Renal pelvis (tissue), 4 donors: ENCODE measurements around the gene PDE4DIP. TPM values are rescaled to one million over a fixed set of nuclear protein-coding genes. Genes with fewer than 3 reads are reported as not detected.
"Not testable (repeated sequence)": the region's sequence is repeated elsewhere in the genome, so short reads cannot be mapped to it uniquely, and the experiment has no call there.

Experiments used
- DNase-seq: peaks from one replicate; pipeline ENCODE4 v3.0.0-alpha.2; 2013
- polyA plus RNA-seq, 3 donors: library from polyadenylated mRNA; unstranded; fragments of 120-200 nt; gene quantifications; one replicate each; pipeline ENCODE4 v1.2.1, GENCODE V29; 2013; ENCODE audit not compliant: insufficient read length in 3 of 3

Gene PDE4DIP
- polyA plus RNA-seq, 3 donors, result 107 to 125 (median 122) TPM

DNA sequence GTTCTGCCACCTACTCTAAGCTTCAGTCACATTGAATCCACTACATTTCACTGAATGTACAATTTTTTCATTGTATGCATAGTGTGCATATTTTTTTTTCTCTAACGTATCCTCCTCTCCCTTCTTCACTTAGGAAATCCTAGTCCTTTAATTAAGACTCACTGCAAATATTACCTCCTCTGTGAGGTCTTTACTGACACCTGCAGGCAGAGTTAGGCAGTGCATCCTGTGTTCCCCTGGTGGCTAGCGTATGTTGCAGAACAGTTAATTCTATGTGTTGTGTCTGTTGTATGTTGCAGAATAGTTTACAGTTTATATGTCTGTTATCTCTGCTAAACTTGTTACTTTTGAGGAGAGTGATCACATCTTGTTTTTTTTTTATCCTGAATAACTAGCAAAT, 121.9 kb downstream of the PDE4DIP start:
- not testable (repeated sequence) for DNase-seq

DNA sequence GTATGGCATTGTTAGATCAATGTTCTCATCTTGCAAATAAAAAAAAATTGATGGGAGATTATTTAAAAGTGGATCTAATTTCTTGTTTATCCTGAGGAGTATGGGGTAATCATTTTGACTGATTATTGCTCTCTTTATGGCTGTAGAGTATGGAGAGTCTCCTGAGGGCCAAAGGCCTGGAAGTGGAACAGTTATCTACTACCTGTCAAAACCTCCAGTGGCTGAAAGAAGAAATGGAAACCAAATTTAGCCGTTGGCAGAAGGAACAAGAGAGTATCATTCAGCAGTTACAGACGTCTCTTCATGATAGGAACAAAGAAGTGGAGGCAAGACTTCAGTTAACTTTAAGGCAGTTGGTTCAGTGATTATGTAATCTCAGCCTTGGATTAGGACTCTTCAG, 123.4 kb downstream of the PDE4DIP start:
- not testable (repeated sequence) for DNase-seq

DNA sequence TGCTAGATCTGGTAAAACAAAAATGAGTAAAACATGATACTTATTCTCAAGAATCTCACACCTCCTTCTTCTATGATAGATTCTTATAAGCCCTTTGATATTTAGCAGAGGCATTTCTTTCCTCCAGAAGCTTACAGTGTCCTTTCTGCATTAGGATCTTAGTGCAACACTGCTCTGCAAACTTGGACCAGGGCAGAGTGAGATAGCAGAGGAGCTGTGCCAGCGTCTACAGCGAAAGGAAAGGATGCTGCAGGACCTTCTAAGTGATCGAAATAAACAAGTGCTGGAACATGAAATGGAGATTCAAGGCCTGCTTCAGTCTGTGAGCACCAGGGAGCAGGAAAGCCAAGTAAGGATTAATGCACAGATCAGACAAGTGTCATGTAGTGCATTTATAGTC, 124.5 kb downstream of the PDE4DIP start:
- DNase-seq, result not testable (repeated sequence)

- DNase-seq, result not testable (repeated sequence)
Measured at GRCh38 chr1:148969126-148969525, 124.9 kb downstream of the PDE4DIP start.

DNA sequence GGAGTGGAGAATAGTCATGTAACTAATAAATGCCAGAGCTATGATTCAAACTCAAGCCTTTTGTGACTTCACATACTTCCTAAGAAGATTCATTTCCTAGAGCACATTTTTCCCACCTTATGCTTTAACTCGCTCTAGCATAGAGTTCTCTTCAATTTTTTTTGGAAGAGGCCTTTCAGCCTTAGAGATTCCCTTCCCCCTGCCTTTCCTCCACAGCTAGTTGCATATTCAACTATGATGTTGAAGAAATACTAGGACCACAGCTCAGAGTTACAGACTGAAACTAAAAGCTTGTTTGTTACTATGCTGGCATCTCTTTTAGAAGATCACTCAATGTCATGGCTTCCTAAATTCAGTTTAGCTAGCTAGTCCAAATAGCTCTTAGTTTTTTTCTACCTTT, 131.2 kb downstream of the PDE4DIP start:
- not testable (repeated sequence) for DNase-seq

DNA sequence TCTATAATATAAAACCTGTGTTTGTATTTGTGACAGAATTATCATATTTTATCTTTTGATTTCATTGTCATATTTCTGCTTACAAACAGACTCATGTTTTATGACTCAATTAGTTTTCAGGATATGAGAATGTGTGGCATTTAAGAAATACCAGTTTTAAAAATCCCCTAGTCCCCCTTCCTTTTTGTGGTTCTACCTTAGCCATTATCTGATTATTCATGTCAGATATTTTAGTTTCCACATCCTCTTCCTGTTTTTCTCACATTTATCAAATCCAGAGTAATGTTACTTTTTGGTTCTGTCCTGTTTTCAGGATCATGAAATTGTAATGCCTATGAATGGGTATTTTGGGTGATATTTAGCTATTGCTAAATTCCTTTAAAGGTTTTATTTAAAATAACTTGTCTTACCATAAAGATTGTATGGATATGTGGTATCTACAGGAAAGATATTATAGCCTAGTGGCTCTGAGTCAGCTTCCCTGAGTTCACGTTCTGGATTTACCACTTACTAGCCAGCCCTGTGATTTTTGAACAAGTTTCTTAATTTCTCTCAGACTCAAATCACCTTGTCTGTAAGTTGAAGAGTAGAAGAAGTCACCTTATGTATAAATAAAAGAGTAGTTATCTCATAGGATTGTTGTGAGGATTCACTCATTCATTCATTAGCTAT, 131.8 kb downstream of the PDE4DIP start:
- DNase-seq, result not testable (repeated sequence)

DNA sequence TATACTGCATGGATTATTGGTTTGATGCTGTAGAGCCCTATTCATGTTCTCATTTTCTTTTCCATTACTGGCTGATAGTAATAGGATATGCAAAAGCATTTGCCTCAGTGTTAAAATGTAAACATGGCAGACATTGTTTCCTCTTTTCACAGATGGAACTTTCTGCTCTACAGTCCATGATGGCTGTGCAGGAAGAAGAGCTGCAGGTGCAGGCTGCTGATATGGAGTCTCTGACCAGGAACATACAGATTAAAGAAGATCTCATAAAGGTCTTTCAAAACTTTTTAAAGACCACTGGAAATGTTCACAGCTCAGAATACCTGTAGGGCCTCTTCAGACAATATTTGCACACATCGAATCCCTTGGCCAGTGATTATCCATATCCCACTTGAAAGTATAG, 133.6 kb downstream of the PDE4DIP start:
- DNase-seq, result not testable (repeated sequence)

- DNase-seq, result not testable (repeated sequence)
Measured at GRCh38 chr1:148989378-148989777, 145.2 kb downstream of the PDE4DIP start.

DNA sequence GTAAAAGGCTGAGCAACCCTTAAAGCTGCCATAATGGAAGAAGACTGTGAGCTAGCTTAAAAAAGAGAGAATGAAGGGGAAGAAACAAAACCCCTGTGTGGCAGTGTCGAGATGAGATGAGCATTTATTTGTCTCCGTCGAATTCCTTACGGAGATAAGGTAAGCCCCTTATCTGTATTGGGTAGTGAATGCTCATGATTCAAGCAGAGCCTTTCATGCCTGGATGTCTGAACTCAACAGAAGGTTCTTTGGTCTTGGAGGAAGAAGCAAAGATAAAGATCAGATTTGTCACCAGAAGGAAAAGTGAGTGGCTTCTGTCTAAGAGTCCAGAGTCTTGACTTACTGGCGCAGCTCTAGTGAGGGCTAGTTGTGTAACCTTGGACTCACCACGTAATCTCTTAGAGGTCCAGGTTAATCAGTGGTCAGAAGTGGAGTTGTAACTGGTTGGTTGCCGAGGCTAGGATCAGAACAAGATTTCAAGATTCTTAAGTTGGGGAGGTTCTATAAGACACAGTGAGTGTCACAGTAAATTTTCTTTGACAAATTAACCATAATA, 146.1 kb downstream of the PDE4DIP start:
- DNase-seq, result not testable (repeated sequence)

GRCh38 chr1:148991818-148992217, 147.6 kb downstream of the PDE4DIP start:
- not testable (repeated sequence) for DNase-seq

DNA sequence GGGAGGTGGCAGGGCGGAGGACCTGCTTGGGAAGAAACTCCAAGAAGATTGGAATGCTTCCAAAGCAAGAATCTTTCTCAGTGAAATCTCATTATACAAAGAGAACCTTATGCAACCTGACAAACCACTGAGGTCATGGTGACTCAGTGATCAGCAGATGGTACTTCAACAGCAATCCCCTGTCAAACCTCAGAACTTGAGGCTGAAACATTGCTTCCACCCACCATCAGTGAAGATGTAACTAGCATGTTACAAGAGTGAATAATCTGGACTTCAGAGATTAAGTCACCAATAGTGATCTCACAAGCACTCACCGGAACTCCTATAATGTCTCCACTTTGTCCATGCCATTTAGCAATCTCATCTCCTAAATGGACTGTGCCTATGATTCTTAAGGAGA, 148.1 kb downstream of the PDE4DIP start:
- not testable (repeated sequence) for DNase-seq

DNA sequence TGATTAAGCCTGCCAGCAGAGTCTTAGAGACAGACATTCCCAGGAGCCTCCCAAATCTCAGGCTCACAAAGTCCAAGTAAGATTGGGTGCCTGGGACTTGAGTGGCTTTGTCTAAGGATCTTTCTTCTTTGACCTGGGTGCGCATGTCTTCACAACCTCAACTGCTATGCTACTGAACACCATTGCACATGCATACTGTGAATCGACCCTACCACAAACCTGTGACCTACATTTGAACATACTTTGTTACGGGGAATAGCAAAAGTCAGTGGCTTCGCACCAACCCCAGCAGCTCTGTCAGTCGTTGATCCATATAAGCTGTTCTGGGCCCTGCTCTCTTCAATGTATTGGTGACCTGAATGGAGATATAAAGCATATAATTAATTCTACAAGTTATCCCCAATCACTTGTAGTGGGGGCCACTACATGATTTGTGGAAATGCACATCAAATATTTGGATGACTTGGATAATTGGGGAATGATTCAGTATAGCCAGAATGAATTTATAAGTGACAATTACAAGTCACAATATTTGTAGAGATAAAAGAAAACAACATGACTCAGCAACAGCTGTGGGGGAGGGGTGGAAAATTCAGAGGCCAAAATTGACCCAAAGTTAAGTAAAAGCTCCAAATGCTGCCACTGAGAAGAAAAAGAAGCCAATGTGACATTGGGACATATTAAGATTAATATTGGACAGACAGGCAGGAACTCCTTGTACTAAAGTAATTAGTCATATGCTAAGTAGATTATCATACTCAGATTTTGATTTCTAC, 152.4 kb downstream of the PDE4DIP start:
- not testable (repeated sequence) for DNase-seq

GRCh38 chr1:148997405-148997804, 153.2 kb downstream of the PDE4DIP start:
- DNase-seq, result not testable (repeated sequence)

DNA sequence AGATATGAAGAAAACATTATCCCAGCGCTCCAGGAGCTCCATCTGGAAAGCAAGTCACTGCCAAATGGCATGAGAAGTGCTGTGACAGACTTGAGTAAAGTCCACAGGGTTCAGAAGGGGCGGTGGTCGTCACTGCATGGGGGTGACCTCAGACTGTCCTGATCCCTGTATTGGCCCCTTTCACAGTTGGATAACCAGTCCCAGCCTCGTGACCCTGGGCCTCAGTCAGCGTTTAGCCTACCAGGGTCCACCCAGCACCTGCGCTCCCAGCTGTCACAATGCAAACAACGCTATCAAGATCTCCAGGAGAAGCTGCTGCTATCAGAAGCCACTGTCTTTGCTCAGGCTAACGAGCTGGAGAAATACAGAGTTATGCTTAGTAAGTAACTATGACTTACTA, 158.4 kb downstream of the PDE4DIP start:
- not testable (repeated sequence) for DNase-seq

- DNase-seq, result not testable (repeated sequence)
Measured at GRCh38 chr1:149008326-149008725, 164.1 kb downstream of the PDE4DIP start.

- DNase-seq, result not testable (repeated sequence)
Measured at GRCh38 chr1:149008769-149009168, 164.5 kb downstream of the PDE4DIP start.

DNA sequence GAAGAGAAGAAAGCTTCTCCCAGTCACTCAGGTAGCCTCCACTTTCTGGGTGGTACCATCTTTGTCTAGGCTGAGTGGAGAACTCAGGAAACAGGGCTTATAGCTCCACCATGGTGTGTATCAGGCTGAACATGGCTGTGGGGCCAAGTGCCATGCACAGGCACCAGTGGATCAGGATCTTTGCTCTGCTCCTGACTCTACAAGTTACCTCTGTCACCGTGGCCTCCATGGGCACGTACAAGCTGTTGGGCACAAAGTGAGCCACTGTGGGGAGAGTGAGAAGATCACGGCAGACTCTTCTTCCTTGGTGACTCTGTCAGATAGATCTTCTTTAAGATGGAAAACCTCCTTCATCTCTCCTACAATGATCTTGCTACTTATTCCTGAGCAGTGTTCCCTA, 165.5 kb downstream of the PDE4DIP start:
- DNase-seq, result not testable (repeated sequence)

- not testable (repeated sequence) for DNase-seq
Measured at GRCh38 chr1:149012599-149012998, 168.4 kb downstream of the PDE4DIP start.

GRCh38 chr1:149013513-149013912, 169.3 kb downstream of the PDE4DIP start:
- not testable (repeated sequence) for DNase-seq

- not testable (repeated sequence) for DNase-seq
Measured at GRCh38 chr1:149015522-149015921, 171.3 kb downstream of the PDE4DIP start.

DNA sequence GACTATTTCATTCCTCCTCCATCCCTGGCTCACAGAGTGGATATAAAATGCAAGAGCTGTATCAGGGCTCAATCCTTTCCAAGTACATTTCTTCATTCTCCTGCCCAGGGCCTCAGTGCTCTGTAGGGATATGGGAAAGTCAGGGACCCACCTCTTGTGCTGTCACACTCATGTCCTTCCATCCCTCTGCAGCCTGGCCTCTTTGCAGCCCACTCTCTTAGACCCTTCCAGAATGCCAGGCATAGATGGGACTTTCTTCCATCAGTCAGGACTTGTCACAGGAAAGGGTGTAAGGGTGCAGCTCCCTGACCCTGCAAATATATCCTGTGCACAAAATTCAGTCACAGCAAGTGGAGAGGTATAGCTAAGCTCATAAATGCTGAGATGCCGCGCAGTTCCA, 172.4 kb downstream of the PDE4DIP start:
- not testable (repeated sequence) for DNase-seq

DNA sequence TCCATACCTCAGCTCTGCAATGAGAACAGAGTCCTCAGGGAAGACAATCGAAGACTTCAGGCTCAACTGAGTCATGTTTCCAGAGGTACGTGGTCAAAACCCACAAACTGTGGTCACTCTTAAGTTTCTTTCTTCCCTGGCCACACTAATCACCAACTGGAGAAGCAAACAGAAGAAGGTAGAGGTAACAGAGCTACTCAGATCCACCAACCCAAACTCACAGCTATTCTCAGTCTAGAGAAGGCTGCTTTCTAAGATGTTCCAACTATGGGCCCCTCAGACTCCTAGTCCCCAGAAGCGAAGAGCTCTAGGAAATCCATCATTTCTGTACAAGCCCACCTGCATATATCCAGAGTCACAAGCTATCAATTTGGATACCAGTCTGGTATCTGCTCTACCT, 174.3 kb downstream of the PDE4DIP start:
- not testable (repeated sequence) for DNase-seq

DNA sequence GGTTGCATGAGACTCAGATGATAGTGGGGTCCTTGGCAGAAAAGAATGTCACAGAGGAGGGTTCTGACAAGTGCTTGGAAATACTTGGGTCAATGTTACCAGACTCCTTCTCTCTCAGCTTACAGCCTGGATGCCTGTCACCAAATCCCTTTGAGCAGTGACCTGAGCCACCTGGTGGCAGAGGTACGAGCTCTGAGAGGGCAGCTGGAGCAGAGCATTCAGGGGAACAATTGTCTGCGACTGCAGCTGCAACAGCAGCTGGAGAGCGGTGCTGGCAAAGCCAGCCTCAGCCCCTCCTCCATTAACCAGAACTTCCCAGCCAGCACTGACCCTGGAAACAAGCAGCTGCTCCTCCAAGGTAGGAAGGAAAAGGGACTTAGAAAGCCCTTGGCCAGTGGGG, 180.1 kb downstream of the PDE4DIP start:
- DNase-seq, result not testable (repeated sequence)
